Left renal cortex interstitium (tissue), 4 donors: ENCODE measurements around the gene NMRAL1. TPM values are rescaled to one million over a fixed set of nuclear protein-coding genes. Genes with fewer than 3 reads are reported as not detected.

Source experiments
- DNase-seq, 4 donors: peaks; one replicate each; pipeline ENCODE4 v3.0.0-alpha.2; 2013; ENCODE audit warnings: low read depth in 4 of 4, low spot score in 2 of 4, missing footprints in 1 of 4
- polyA plus RNA-seq, 4 donors: library from polyadenylated mRNA; unstranded; fragments of 120-200 nt; gene quantifications; one replicate each; pipeline ENCODE4 v1.2.1, GENCODE V29; 2013; ENCODE audit not compliant: insufficient read length in 4 of 4

NMRAL1 gene
- polyA plus RNA-seq, 4 donors: 37.7 to 50.6 (median 44.1) TPM

DNA sequence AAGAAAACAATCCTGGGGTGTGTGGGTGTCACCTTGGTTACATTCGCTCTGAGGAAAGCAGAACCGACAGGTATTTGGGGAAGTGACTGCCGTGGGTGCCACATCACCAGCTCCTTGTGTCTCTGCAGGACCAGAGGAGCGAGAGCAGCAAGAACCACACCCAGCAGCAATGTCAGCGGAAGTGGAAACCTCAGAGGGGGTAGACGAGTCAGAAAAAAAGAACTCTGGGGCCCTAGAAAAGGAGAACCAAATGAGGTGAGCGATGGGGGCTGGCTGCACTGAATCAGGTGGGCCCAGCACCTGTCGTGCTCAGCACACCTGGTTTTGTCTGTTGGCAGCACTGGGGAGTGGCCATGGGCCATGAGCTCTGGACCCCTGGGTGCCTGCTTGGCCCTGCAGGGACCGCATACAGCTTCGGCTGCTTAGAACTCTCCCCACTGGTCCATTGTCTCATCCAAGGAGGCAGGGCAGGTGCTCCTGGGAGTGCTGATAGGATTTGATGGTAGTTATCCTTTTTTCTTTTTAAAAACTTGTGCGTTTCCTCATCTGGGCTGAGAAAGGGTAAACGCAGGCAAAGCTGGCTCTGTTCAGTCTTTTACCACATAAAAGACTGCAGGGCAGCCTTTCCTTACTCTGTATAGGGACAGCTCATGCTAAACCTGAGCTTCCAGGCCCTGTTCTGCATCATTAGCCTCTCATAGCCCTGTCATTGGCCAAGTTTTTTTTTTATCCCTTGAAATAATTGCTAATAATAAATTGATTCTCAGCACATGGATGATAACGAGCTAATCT is 31.1 kb upstream of the NMRAL1 start:
- no peak for DNase-seq

DNA sequence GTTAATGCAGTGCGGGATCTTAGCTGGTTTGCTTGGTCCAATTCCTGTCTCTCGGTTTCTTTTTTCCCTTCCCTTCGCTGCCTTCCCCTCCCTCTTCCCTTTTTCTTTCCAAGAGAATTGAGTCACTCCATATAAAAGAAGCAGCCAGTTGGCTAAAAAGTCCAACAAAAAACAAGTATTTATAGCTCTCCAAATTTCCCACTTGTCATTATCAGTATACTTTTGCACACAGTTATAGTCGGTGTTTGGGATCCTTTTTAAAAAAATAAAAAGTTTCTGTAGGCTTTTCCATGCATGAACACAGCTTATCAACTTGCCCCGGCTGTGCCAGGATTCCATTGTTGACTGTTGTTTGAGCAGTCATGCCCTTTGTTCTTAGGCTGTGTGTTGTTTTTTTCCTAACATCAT is 26.6 kb upstream of the NMRAL1 start:
- no peak for DNase-seq

DNA sequence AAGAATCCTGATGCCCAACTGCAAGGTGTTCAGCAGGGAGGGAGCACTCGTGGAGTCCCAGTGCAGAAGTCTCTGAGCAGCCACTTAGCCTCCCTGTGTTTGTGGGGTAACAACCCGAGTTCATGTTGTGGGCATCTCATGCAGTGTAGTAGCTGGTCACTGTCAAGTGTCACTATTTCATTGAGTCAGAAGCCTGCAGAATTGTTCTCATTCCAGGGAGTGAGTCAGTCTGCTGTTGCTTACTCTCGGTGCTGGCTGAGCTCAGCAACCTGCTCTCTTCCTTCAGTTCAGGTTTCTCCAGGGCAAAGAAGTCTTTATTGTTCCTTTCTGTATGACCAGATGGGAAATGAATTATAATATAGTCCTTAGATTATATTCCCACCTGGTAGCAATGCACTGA is 25.8 kb upstream of the NMRAL1 start:
- no peak for DNase-seq

DNA sequence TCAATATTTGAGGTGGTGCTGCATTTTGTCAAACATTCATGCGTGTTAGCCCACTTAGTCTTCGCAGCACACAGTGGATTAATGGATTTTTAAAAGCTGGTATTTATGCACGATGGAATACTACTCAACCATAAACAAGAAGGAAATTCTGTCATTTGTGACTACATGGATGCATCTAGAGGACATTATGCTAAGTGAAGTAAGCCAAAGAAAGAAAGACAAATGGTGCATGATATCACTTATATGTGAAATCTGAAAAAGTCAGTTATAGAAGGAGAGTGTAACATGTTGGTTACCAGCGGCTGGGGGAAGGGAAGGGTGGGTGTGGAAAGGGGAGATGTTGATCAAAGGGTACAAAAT is 24.8 kb upstream of the NMRAL1 start:
- DNase-seq: no peak

DNA sequence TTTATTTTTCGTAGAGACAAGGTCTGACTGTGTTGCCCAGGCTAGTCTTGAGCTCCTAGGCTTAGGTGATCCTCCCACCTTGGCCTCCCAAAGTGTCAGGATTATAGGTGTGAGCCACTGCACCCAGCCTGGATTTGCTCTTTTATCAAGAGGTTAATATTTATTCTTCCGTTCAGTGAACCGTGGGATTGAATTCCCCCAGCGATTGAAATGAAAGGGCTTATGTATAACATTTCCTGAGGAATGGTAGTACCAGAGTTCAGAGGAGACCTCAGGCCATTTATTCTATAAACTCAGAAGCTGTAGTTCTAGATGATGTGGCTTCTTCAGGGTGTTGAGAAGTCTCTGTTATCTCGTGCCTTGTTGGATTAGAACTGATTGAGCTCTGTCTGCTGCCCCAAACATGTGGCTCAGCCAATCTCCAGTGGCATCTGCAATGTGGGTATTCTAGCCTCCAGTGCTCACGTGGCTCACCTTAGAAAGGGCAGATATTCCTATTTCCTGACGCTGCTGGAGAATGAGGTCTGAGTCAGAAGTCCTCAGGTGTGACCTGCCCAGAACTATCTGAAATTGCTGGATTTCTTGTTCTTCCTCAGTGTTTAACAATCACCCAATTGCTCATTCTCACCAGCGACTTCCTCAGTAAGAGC is 24.2 kb upstream of the NMRAL1 start:
- DNase-seq: no peak

DNA sequence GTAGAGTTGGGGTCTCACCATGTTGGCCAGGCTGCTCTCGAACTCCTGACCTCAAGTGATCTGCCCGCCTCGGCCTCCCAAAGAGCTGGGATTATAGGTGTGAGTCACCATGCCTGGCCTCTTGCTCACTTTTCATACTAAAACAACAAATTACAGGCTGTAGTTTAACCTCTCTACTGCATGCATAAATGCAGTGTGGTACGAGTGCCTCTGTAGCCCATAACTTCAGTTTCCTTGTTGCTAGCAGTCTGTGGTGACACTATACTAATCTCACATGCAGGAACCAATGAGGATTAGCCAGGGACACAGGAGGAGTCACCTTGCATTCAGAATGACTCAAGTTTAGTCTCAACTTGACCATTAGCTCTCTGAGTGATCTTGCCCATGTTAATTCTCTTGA is 21.9 kb upstream of the NMRAL1 start:
- DNase-seq: no peak

DNA sequence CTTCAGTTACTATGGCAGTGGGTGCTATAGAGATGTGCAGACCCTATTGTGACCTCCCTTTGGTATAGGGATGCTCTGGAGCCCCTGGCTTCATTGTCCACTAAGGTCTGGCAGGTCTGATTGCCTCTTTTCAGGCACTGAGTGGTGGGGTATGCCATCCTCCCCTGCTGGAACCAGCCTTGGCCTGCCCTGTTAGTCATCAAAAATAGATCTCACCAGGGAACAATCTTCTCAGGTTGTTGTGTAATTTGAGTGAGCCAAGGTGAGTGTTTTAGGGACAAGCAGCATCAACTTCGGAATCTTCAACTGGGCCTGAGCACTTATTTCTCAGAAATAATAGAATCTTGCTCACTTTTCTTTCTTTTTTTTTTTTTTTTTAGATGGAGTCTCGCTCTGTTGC is 21.3 kb upstream of the NMRAL1 start:
- no peak for DNase-seq

DNA sequence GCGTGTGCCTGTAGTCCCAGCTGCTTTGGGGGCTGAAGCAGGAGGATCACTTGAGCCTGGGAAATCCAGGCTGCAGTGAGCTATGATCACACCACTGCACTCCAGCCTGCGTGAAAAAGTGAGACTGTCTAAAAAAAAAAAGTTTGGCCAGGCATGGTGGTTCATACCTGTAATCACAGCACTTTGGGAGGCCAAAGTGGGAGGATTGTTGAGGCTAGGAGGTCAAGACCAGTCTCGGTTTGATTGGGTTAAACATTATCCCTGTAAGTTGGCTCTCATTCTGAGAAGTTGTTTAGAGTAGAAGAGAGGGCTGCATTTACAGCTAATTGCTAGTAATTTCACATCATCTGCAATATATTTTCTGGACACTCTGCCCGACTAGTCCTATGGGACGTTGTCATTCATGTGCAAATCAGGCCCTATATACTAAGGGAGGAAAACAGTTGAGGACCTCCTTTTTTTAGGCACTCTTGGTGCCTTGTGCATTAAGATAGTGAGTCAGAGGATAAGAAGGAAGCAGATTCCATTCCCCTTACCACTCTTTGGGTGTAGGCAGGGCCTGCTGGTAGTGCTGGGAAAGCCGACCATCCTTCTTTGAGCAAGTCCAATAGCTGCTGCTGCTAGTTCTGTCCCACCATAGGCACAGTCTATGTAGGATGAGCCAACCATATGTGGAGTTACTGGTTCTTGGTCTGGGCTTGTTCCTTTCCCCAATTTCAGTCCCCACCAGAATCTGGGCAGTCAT is 20.5 kb upstream of the NMRAL1 start:
- no peak for DNase-seq

DNA sequence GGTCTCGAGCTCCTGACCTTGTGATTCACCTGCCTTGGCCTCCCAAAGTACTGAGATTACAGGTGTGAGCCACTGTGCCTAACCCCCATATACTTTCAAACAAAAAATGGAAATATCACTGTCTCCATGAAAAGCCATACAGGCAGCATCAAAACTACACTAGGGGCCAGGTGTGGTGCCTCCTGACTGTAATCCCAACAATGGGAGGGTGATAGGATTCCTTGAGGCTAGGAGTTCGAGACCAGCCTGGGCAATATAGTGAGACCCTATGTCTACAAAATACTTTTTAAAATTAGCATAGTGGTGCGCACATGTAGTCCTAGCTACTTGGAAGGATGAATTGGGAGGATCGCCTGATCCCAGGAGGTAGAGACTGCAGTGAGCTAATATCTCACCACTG is 17.5 kb upstream of the NMRAL1 start:
- DNase-seq: no peak

DNA sequence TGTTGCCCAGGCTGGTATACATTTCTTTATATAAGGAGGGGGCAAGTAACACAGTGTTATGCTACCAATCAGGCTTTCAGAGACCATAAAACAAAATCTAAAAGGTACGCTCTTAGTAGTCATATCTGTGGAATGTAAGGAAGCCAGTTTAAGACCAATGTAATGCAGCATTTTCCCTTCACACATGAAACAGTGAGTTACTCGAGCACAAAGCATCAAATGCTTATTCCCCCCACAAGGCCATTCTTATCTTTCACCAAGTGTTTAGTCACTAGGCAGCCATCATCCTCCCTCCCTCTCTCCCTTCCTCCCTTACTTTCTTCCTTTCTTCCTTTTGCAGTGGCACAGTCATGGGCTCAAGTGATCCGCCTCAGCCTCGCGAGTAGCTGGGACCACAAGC is 14.6 kb upstream of the NMRAL1 start:
- DNase-seq: no peak

DNA sequence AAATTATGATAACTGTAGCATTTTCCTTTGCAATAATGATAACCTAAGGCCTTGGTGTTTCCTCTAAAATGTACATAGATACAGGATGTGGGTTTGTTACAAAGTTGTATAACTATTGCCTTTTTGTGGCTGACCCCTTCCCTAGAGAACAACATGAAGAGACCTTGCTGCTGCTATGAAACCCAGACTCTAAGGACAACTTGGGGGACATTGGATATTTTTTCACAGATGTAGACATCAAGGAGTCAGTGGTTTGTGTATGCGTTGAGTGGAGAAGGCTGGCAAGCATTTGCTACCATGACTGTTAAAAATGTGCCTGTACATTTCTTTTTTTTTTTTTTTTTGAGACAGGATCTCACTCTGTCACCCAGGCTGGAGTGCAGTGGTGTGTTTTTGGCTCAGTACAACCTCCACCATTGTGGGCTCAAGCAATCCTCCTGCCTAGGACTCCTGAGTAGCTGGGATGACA is 14.1 kb upstream of the NMRAL1 start:
- DNase-seq: no peak

DNA sequence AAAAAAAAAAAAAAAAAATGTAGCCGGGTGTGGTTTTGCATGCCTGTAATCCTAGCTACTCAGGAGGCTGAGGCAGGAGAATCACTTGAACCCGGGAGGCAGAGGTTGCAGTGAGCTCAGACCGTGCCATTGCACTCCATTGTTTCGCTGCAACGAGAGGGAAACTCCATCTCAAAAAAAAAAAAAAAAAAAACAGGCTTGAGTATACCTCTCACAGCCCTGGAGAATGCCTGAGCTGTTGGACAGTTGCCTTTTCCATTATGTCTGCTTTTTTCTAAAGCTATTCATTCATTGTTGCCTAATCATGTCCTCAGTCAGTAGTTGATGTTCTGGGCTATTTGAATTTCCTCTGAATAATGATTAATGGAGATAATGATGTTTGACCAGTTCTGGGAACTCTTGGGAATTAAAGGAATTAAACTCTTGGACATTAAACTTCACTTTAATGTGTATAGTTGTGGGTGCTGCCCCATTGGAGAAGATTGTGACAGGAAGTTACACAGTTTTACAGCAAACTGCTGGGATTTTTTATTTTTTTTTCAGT is 13.6 kb upstream of the NMRAL1 start:
- DNase-seq: no peak

DNA sequence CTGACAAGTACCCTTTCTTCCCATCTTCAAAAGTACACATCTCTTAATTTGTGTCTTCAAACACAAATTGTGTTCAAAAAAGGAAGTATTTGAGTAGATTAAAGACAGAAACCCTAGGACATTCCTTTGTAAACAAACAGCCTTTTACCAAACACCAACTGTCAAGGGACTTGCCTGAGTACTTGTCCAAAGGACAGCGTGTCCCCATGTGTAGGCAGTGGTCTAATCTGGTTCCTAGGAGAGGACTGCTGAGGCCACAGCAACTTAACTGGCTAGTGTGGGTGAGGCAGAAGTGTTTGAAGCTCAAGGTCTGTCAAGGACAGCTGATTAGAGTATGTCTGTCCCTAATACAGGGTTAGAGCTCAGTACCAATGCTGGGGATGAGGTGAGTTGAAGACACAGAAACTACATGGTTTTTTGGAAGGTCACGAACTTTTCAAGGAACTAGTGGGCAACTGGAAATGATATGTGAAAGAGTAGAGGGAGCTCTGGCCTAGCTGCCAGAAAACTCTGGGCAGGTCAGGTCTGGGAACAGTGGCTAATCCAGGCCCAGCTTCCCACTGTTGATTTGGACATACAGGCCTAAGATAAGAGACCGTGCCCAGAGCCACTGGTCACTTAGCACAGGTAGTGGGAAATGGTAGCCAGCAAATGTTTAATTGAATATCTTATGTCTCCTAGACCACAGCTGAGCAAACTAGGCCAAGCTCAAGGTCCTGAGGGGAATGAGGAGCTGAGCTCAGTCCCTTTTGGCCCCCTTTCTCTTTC is 11.9 kb upstream of the NMRAL1 start:
- no peak for DNase-seq

DNA sequence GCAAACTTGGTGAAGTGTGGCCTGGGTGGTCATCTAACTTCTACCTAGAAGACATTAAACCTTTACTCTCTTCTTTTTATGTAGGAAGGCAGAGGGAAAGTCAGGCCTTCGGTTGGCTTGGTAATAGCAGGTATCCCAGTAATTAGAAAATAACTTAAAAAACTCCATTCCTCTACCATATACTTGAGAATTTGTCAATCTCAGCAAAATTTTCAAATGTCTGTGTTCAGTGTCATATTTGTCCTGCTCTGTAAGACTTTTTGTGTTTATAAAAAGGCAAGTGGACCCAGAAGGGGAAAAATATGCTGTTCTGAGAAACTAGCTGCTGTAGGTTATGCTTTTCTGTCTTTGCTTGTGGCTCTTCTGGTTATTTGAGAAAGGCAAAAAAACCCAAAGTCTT is 7.5 kb upstream of the NMRAL1 start:
- DNase-seq: no peak

DNA sequence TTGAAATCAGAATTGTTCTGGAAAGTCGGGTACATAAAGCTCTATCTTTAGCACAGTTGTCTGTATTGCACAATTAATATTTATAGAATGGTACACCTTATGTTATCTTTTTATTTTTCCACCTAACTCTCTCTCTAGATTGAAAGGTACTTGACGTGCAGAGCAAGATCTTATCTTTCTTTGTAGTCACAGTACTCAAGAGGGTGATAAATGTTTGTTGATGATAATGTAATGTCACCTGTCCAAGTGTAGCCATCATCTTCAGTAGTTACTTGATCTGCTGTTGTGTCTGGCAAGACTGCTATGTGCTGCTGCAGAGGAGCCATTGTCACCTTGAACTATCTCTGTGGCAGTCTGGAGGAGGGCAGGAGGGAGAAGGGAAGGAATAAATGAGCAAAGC is 7.1 kb upstream of the NMRAL1 start:
- DNase-seq: no peak

DNA sequence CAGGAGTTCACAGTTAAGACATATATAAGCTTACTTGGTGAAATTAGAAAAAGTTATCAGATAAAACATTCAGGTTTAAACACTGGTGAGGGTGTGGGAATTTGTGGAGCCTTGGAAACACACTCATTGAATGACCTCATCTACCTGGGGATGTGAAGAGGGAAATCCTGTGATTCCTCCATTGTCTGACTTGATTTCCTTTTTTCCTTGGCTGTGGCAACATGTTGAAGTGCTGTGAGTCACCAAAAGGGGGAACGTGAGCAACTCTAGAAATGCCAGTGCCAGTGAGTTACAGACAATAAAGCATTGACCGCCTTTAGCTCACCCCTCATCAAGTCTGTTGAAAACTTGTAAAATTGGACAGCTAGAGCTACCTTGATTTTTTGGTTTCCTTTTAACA is 3.5 kb upstream of the NMRAL1 start:
- DNase-seq: no peak

DNA sequence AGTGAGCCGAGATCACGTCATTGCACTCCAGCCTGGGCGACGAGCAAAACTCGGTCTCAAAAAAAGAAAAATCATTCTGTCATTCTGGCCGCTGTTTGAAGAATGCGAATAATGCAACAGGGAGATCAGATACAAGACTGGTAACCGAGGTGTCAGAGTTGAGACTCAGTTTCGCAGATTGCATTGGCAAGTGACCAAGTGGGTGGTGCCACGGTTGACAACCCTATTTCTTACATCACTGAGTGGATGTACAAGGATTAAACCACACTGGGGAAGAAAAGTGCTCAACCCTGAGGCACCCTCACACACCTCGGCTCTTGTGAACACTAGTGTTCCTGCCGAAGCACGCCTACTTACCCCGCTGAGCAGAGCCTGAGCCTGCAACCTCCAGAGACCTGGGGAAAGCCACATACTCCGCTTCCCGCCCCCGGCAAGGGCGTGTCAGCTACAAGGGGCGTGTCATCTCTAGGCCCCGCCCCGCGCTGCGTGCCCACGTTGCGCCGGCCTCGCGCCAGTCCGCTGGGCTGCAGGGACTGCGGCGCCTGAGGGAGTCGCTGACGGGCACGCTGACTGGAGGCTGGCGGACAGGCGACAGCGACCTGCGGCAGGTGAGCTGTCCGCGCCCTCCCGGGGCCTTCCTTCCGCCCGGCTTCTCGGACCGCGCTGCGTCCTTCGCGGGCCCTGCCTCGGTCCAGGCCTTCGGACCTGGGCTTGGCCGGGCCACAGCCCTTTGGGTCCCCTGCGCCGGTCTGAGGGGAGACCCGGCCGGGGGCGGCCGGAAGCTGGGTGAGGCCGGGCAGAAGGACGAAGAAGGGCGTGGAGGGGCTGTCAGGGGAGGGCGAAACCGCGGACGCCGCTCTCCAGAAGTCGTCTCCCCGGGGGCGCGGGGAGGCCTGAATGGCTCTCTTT is 1.7 kb upstream of the NMRAL1 start, which contains the start of gene HMOX2:
TSS of gene HMOX2 (plus strand) at position 519 of the 909 bp plus-strand sequence. CDS start 29,127 bp downstream, outside the sequence.
- peak in 3 of 4 donors; percentile 79 to 80 (median 79) for DNase-seq

DNA sequence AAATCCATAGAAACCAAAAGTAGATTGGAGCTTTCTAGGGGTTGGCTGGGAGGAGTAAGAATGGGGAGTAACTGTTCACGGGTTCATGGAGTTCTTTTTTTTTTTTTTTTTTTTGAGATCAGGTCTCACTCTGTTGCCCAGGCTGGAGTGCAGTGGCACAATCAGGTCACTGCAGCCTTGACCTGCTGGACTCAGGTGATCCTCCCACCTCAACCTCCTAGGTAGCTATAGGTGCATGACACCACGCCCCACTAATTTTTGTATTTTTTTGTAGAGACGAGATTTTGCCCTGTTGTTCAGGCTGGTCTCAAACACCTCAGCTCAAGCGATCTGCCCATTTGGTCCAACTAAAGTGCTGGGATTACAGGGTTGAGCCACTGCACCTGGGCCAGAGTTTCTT is 1.5 kb downstream of the NMRAL1 start:
- no peak for DNase-seq

DNA sequence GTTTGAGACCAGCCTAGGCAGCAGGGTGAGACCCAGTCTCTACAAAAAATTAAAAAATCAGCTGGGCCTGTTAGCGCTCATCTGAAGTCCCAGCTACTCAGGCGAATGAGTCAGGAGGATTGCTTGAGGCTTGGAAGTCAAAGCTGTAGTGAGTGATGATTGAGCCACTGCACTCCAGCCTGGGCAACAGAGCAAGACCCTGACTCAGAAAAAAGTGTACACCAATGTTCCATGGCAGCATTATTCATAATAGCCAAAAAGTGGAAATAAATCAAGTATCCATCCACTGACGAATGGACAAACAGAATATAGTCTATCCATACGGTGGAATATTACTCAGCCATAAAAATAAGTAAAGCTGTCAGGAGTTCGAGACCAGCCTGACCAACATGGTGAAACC is 2.6 kb downstream of the NMRAL1 start:
- DNase-seq: no peak
